C4-2B (cell line): ENCODE results near the gene B4GALT4.

Experiments
- H3K27ac ChIP-seq: fragments of 450-650 bp; 2 replicates; pipeline ENCODE4 v1.5.1; 2017
- ZFX ChIP-seq: fragments of 450-650 bp; IDR thresholded peaks from 2 replicates; pipeline ENCODE4 v1.6.1; 2017
- TF ChIP-seq, protein P1 (sequence below): fragments of 450-650 bp; conservative IDR thresholded peaks from 2 replicates; pipeline ENCODE4 v1.5.1; 2017; ENCODE audit warnings: mild to moderate bottlenecking

Gene B4GALT4

DNA sequence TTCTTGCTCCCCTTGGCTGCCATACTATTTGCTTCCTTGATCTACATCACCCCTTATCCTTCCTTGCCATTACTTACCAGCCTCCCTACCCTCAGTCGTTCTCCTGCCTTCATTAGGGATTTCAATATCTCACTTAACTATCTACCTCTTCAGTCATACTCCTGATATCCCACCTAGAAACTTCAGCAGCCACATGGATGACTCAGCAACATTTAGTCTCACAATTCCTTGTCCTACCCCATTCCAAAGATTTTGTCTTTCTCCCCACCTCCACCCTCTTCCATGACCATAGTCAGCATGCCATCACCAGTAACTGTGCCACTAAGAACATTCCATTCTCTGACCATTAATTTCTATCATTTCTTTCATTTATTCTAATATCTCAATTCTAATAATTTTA is 48.9 kb downstream of the B4GALT4 start:
- H3K27ac ChIP-seq: no peak overlapping the region
- no peak for TF ChIP-seq ZFX
- TF ChIP-seq, protein P1, sequence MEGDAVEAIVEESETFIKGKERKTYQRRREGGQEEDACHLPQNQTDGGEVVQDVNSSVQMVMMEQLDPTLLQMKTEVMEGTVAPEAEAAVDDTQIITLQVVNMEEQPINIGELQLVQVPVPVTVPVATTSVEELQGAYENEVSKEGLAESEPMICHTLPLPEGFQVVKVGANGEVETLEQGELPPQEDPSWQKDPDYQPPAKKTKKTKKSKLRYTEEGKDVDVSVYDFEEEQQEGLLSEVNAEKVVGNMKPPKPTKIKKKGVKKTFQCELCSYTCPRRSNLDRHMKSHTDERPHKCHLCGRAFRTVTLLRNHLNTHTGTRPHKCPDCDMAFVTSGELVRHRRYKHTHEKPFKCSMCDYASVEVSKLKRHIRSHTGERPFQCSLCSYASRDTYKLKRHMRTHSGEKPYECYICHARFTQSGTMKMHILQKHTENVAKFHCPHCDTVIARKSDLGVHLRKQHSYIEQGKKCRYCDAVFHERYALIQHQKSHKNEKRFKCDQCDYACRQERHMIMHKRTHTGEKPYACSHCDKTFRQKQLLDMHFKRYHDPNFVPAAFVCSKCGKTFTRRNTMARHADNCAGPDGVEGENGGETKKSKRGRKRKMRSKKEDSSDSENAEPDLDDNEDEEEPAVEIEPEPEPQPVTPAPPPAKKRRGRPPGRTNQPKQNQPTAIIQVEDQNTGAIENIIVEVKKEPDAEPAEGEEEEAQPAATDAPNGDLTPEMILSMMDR: no peak

DNA sequence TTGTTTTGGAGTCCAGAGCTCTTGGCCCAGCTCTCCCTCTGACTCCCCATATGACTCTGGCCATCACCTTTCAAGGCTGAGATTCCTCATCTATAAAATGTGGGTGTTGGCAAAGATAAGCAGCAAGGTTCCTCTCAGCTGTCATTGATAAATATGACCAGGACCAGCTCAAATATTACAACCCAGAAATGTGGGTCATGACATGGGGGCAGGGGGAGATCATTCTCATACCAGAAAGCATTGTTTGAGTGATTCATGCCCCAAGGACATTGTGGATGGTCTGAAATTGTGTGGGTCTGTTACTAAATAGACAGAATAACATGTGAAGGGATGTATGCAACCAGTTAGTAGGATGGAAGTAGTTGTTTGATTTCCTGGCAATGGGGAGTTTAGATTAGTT is 53.4 kb downstream of the B4GALT4 start:
- no peak for TF ChIP-seq ZFX
- TF ChIP-seq, protein P1: no peak
- no peak overlapping the region for H3K27ac ChIP-seq

DNA sequence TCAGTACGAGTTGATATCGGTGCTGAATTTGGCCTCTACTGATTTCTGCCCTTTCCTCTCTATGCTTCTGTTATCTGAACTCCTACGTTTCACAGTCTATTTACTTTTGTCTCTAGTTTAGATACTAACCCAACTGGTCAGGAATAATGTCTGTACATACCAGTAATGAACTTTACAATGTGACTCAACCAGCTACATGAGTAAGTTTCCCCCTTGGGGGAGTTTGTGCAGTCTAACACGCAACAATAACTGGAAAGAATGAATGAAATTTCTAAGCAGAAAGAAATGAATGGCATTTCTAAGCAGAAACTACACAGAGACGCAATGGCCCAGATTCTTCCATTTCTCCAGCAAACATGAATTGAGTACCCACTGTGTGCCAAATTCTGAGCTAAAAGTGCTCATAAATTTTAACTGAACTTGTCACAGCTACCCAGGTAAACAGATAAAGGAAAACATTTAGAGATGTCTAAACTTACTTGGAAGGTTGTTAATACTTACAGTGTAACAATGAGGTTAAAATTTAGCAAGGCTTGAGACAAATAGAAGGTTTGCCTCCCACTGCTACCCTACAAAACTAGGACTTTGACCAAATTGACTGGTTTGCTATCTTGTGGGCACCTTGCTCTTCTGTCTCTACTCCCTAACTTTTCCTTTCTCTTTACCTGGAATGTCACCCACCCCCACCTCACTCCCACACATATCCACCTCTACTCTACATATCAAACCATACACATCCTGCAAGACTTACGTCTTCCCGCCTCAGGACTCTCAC is 55.7 kb downstream of the B4GALT4 start:
- TF ChIP-seq, protein P1: no peak
- TF ChIP-seq ZFX: no peak
- no peak overlapping the region for H3K27ac ChIP-seq

DNA sequence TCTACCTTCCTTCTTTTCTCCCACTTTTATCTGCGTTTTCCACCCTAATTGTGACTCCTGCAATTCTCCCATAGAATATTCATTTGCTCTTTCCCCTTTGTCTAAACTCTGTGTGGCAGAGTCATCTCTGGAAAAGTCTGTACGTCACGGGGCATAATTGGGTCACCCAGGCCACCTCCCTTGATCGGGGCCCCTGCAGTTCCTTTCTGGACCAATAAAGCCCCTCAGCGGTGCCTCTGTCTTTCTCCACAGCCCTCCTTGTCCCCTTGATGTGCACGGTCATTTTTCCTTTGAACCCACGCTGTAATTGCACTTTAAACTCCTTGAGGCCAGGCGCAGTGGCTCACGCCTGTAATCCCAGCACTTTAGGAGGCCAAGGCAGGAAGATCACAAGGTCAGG is 56.6 kb downstream of the B4GALT4 start:
- no peak for TF ChIP-seq ZFX
- TF ChIP-seq, protein P1: no peak
- H3K27ac ChIP-seq: no peak overlapping the region

DNA sequence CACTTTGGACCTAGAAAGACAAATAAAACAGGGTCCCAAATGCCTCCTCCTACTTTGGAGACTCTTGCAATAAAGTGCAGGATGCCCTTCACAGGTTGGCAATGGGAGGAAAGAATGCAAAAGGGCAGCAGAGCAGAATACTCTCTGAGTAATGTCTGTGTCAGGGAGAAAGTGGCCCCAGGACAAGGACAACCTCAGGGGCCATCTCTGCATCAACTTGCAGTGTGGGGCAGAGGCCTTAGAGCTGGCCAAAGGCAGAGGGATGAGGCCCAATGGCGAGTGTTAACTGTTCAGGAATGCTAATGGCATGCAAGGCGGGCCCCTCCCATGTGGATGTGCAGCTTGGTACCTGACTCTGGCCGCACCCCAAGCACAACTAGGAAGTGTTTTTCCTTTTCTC is 58.9 kb downstream of the B4GALT4 start:
- TF ChIP-seq ZFX: no peak
- TF ChIP-seq, protein P1: no peak
- no peak overlapping the region for H3K27ac ChIP-seq

DNA sequence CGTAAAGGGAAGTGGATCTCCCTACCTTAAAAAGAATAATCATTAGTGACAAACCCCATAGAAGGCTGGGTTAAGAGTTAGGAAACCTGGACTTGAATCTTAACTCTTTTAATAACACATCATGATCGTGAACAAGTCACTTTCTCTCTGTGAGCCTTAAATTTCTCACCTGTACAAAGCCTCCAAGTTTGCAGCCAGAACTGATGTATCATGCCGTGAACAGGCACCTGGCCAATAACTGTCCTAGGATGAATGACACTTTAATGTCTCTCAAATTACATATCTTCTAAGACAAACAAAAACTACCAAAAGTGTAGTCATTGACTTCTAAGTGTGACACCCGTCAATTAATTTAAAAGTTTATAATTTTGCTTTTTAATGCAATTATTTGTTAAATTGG is 63.4 kb downstream of the B4GALT4 start:
- TF ChIP-seq, protein P1: no peak
- no peak for TF ChIP-seq ZFX
- no peak overlapping the region for H3K27ac ChIP-seq

DNA sequence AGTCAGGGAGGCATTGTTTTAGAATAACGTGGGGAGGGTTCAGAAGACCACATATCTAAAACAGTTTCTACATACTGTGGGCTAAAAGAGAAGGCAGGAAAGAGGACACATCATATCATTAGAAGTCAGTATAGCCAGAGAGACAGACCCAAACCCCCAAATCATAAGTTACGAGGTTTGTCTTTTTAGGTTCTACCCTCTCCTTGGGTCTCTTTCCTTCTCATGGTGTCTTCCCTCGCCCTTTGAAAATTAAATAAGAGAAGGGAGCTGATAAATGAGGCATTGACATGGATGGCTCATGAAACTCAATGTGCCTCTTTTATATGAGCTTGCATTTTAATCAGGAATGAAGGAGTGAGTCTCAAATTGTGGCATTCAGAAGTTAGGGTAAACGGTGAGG is 63.9 kb downstream of the B4GALT4 start:
- TF ChIP-seq, protein P1: no peak
- no peak for TF ChIP-seq ZFX
- H3K27ac ChIP-seq: no peak overlapping the region
